ENCODE measurements around the gene TOR2A. TPM values are rescaled to one million over a fixed set of nuclear protein-coding genes. Genes with fewer than 3 reads are reported as not detected.

TOR2A gene
- total and polyA plus RNA-seq, 2 of the 8 experiments (the other 6 are each of a cell fraction or from before 2014, with no cell fraction given) = 18.7 to 24.9 TPM

- 95% methylated on average over 11 of the region's 18 CpGs; no CpG with 5 or more reads in 1 of the 2 experiments for WGBS, 2 experiments (ENCODE audit: extremely low coverage in 1 of 2, insufficient coverage in 1 of 2, insufficient read length in 1 of 2, insufficient replicate concordance in 2 of 2, low coverage in 1 of 2, low lambda C conversion rate in 2 of 2, missing lambda C conversion rate in 1 of 2)
- no peak overlapping the region for H2BK20ac ChIP-seq (ENCODE audit: low read length)
- peaks cover 0 to 20% (median 14%) of the 10 kb centered on the region in 4 experiments; a peak in 6 of 7 replicates for H3K4me1 ChIP-seq (replicated peaks in 1 of 4; ENCODE audit: control insufficient read depth in 3 of 4, insufficient read depth in 4 of 4, low read length in 3 of 4)
- no peaks in the 10 kb centered on the region for H3K27me3 ChIP-seq (replicated peaks in 1 of 4; ENCODE audit: control insufficient read depth in 3 of 4, extremely low read depth in 1 of 4, insufficient read depth in 3 of 4, low read length in 3 of 4)
- no peak overlapping the region for H3K4me3 ChIP-seq (ENCODE audit: extremely low read depth in 1 of 4, insufficient read depth in 2 of 4, low read depth in 3 of 4, low read length in 4 of 4)
- no peak overlapping the region for H4K91ac ChIP-seq (replicated peaks; ENCODE audit: insufficient read length, low read length)
- H3K9ac ChIP-seq (replicated peaks in 1 of 4; ENCODE audit: extremely low read depth in 1 of 4, low read depth in 3 of 4, low read length in 3 of 4) = no peak overlapping the region
- no peak overlapping the region for H2AK5ac ChIP-seq (ENCODE audit: low read depth, low read length)
- H2BK5ac ChIP-seq (ENCODE audit: low read depth, low read length) = no peak overlapping the region
- H3K36me3 ChIP-seq (ENCODE audit: control insufficient read depth in 2 of 4, insufficient read depth in 4 of 4, low read length in 3 of 4) = no peaks in the 10 kb centered on the region
- no peak for DNase-seq (ENCODE audit: low read depth in 1 of 2, low spot score in 2 of 2)
- H2BK120ac ChIP-seq (replicated peaks; ENCODE audit: low read depth, low read length) = no peak overlapping the region
- no peak overlapping the region for H3K18ac ChIP-seq (ENCODE audit: extremely low read depth, low read length)
- H3K27ac ChIP-seq (ENCODE audit: low read depth, low read length) = no peak overlapping the region
- H4K20me1 ChIP-seq (replicated peaks in 1 of 2; ENCODE audit: control insufficient read depth in 1 of 2, insufficient read depth in 2 of 2, low read length in 2 of 2) = no peaks in the 10 kb centered on the region
- ChIA-PET POLR2A (ENCODE audit: partially characterized antibody) (no interaction called here), CTCF (ENCODE audit: partially characterized antibody) (interaction anchor here (0.7 to 16.2 kb wide), 2 partner anchors 10 to 200 kb away, joined by 3 to 227 read pairs; no protein-coding TSS in a partner anchor)
- no peak overlapping the region for H3K4me2 ChIP-seq (ENCODE audit: insufficient read depth in 1 of 2, low read depth in 2 of 2, low read length in 2 of 2)
- no peak overlapping the region for H3K14ac ChIP-seq (ENCODE audit: insufficient read length)
- H4K8ac ChIP-seq (ENCODE audit: extremely low read depth, insufficient read depth, low read length) = no peak overlapping the region
- no peak overlapping the region for H2AFZ ChIP-seq (ENCODE audit: low read length)
- H3K79me1 ChIP-seq (ENCODE audit: low read depth, low read length) = no peaks in the 10 kb centered on the region
- H2BK12ac ChIP-seq (ENCODE audit: low read depth, low read length) = 0 out of 2 replicates have a peak overlapping the region, but pooled peaks have one; percentile 14
- H4K5ac ChIP-seq (ENCODE audit: insufficient read length, low read depth, low read length) = no peak overlapping the region
- no peaks in the 10 kb centered on the region for H3K9me3 ChIP-seq (ENCODE audit: insufficient read depth in 2 of 2, low read depth in 1 of 2, low read length in 1 of 2)
- no peaks in the 10 kb centered on the region for H3K79me2 ChIP-seq (ENCODE audit: control insufficient read depth in 1 of 2, insufficient read depth in 2 of 2, low read length in 2 of 2)
- no peak overlapping the region for H2BK15ac ChIP-seq (ENCODE audit: low read length)
- H3K4ac ChIP-seq (replicated peaks; ENCODE audit: insufficient read length, low read depth, low read length) = no peak overlapping the region
- H3K23me2 ChIP-seq (ENCODE audit: low read depth, low read length) = no peaks in the 10 kb centered on the region
- FAIRE-seq = no peak
- TF ChIP-seq CBX8 (IDR thresholded peaks at IDR 0.05; ENCODE audit: borderline replicate concordance, low read depth, low read length) (no peak), JUND (IDR thresholded peaks at IDR 0.05; ENCODE audit: low read length) (no peak), TCF12 (IDR thresholded peaks at IDR 0.05; ENCODE audit: low read depth, low read length) (no peak), KDM1A (IDR thresholded peaks at IDR 0.05; ENCODE audit: borderline replicate concordance, low read length) (no peak), FOSL1 (IDR thresholded peaks at IDR 0.05; ENCODE audit: insufficient read depth, low read depth, low read length) (no peak), RFX5 (IDR thresholded peaks at IDR 0.05; ENCODE audit: borderline replicate concordance, low read depth, low read length) (no peak), E2F6 (IDR thresholded peaks at IDR 0.05) (no peak), TAF1 (IDR thresholded peaks at IDR 0.05; ENCODE audit: low read depth, low read length) (no peak), MAX (IDR thresholded peaks at IDR 0.05) (no peak), EP300 (IDR thresholded peaks at IDR 0.05; ENCODE audit: borderline replicate concordance in 1 of 2, low read depth in 2 of 2, low read length in 2 of 2) (no peak)
- no peak overlapping the region for H3K56ac ChIP-seq (replicated peaks; ENCODE audit: insufficient read length, low read depth, low read length)
- no peak overlapping the region for H3K23ac ChIP-seq (ENCODE audit: insufficient read length)
Observed at GRCh38 chr9:127777368-127777980, 42.4 kb upstream of the TOR2A start.
